GM21737 (cell line): Measurements from ENCODE around the gene CSNK1A1.

Experiments used
- ATAC-seq: cut with Tn5 transposase; IDR thresholded peaks from one replicate; pipeline ENCODE4 v1.9.1; 2021; ENCODE audit warnings: mild to moderate bottlenecking, moderate library complexity; ENCODE audit not compliant: unreplicated experiment

CSNK1A1 gene

GRCh38 chr5:149575131-149575530, 23.9 kb upstream of the CSNK1A1 start:
- no peak for ATAC-seq

DNA sequence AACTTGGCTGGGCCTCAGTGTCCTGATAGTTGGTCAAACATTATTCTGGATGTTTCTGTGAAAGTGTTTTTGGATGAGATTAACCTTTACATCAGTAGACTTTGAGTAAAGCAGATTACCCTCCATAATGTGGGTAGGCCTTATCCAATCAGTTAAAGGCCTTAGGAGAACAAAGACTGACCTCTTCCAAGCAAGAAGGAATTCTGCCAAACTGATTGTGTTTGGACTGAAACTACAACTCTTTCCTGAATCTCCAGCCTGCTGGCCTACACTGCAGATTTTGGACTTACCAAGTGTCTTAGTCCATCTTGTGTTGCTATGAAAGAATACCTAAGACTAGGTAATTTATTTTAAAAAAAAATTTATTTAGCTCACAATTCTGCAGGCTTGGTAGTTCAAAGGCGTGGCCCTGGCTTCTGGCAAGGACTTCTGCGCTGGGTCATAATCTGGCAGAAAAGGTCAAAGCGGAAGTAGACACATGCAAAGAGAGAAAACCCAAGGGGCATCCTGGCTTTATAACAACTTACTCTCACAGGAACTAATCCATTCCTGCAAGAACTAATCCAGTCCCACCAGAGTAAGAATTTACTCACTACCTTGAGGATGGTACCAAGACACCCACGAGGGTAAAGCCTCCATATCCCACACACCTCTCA, 21.5 kb upstream of the CSNK1A1 start:
- no peak for ATAC-seq

- no peak for ATAC-seq
Measured at GRCh38 chr5:149572170-149572569, 20.9 kb upstream of the CSNK1A1 start.

DNA sequence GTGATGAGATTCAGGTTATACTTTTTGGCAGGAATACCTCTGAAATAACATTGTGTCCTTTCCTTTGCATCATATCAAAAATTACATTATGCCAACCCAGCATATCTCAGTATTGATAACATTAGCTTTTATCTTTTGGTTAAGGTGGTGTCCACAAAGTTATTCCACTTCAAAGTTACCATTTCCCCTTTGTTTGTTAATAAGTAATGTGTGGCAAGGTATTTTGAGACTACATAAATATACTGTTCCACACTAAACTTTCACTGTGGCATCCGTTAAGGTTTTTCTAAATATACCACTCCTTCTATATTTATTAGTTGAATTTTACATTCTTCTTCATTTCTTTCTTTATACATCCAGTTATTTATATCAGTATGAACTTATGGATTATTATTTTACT, 16.0 kb upstream of the CSNK1A1 start:
- no peak for ATAC-seq

- peak; percentile 86 for ATAC-seq
Measured at GRCh38 chr5:149564542-149565140, 13.4 kb upstream of the CSNK1A1 start.

GRCh38 chr5:149563466-149563865, 12.2 kb upstream of the CSNK1A1 start:
- no peak for ATAC-seq

DNA sequence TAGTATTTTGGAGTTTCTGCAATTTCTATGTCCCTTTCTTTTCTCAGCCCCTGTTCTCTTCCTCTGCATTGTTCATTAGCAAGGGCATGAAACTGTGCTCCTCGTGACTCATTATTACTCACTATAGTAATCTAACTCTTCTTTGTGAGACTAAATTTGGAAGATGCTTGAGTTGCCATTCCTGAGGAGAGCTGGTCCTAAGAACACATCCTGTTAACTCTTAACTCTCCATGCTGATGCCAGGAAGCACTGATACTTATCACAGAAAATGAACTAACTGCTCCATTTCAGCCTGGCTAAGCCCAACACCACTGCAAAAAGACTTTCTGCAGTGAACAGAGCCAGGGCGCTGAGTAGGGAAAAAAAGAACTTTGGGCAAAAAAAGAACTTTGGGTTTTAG, 10.6 kb upstream of the CSNK1A1 start:
- ATAC-seq: no peak

GRCh38 chr5:149559706-149560105, 8.5 kb upstream of the CSNK1A1 start:
- ATAC-seq: no peak

GRCh38 chr5:149552553-149553160, 1.4 kb upstream of the CSNK1A1 start:
- ATAC-seq: no peak

- ATAC-seq: no peak
Measured at GRCh38 chr5:149552038-149552494, 827 bp upstream of the CSNK1A1 start.

DNA sequence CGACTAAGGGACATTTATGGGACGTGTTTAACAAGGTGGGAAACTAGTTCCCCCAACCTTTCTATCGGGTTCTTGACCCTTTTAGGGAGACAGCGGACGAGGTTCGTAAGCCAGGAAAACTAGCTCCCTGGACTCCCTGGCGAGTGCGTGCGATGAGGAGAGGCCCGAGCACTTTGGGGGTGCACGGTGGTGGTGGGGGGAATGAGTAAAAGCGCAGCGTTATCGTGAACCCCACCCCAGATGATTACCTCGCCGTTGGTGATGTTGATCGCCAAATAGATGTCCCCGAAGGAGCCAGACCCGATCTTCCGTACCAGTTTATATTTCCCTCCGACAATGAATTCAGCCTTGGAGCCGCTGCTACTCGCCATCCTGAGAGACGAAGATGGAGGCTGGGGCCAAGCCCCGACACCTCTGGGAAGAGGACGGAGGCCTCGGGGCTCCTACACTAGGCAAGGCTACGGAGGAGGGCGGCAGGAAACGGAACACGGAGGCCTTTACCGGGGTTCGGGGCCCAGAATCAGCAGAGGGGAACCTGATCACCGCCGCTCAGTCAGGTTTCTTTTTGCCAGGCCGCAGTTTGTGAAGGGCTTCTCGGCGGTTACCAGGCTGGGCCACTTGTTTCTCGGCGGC, 529 bp downstream of the CSNK1A1 start:
- no peak for ATAC-seq

DNA sequence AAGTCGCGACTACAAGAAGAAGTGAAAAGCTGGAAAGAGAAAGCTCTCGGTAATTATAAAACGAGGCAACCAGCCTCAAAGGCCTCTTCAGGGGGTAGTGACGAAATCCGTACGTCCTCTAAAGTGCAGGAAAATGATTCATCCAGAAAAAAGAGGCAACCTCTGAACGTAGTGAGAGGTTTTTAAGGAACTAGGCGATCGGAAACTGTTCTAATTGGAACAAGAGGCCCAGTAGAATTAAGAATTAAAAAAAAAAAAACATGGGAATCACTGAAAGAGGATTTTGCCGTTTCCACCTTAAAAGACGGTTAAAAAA, 1.0 kb downstream of the CSNK1A1 start:
- no peak for ATAC-seq

GRCh38 chr5:149549461-149550267, 1.6 kb downstream of the CSNK1A1 start:
- ATAC-seq: peak; percentile 26

- ATAC-seq: no peak
Measured at GRCh38 chr5:149546974-149547373, 4.3 kb downstream of the CSNK1A1 start.

GRCh38 chr5:149545327-149545726, 5.9 kb downstream of the CSNK1A1 start:
- ATAC-seq: no peak

GRCh38 chr5:149544028-149544420, 7.2 kb downstream of the CSNK1A1 start:
- no peak for ATAC-seq

DNA sequence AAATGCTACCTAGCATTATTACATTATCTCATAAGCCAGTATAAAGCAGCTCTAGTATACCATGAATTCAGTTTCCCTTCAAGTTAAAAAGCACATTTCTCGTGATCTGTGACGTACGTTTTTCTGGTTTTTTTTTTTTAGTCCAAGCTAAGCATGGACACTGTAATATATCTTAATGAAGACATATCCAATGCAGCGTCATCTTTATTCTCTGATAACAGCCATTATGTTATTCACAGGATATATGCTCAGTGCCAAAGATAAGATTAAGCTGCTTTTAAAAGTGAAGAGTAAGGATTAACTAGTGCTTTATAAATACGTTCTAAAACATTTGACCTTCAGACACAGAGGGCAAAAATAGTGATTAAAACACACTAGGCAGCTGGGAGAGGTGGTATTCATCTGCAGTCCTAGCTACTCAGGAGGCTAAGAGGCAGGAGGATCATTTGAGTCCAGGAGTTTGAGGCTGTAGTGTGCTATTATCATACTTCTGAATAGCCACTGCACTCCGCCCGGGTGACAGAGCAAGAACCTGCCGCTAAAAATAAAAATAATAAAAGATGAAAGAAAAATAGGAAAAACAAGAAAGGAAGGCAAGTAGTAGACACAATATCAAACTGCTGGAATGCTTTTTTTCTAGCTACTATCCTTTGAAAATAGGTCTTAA, 7.7 kb downstream of the CSNK1A1 start:
- ATAC-seq: no peak

- no peak for ATAC-seq
Measured at GRCh38 chr5:149541893-149542292, 9.3 kb downstream of the CSNK1A1 start.

GRCh38 chr5:149540089-149540488, 11.2 kb downstream of the CSNK1A1 start:
- no peak for ATAC-seq

DNA sequence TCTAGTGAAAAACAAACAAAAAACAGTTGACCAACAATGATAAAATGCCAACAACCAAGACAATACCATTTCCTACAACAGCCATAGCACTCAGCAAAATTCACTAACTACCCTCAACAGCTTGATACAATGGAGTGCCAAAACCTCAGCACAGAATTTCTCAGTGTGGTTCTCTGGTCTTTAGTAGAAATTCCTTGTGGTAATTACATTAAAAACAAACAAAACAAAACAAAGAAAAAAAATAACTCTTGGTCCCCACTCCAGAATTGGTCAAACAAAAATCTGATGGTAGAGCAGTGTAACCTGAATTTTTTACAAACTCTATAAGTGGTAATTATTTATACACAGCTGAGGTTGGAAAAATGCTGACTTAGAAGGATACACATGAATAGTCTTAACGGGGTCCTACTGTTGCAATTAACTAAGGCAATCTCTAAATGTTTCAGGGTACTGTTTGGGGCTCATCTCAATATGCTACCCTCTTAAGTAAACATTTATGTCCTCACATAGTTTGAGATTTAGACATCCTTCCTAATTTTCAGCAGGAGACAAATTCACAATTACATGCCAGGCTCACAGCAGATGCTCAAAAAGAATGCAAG, 13.8 kb downstream of the CSNK1A1 start:
- no peak for ATAC-seq
